ENCODE measurements around the gene GPX6.
A peak's percentile ranks its signal among the peaks of the same experiment; 100 is the strongest.
"Not testable (repeated sequence)": the region's sequence is repeated elsewhere in the genome, so short reads cannot be mapped to it uniquely, and the experiment has no call there.

GPX6 gene

GRCh38 chr6:28474441-28475219 is 41.0 kb downstream of the GPX6 start:
- Histone ChIP-seq H3K27ac (ENCODE audit: low read depth, low read length) (no peak overlapping the region), H3K27me3 (ENCODE audit: insufficient read depth, low read length, poor library complexity) (no peaks in the 10 kb centered on the region), H2BK120ac (ENCODE audit: low read depth, low read length) (no peak overlapping the region), H3K18ac (ENCODE audit: low read length) (no peak overlapping the region), H3K4me2 (ENCODE audit: low read length) (peak overlapping the region; percentile 43), H2BK5ac (ENCODE audit: low read length) (no peak overlapping the region), H2AK5ac (ENCODE audit: low read length) (no peak overlapping the region), H3K4ac (ENCODE audit: low read depth, low read length) (no peak overlapping the region), H3K9ac (ENCODE audit: low read length) (peak overlapping the region; percentile 15), H4K8ac (ENCODE audit: low read depth, low read length) (no peak overlapping the region), H3K79me1 (ENCODE audit: low read length) (no peaks in the 10 kb centered on the region), H3K79me2 (ENCODE audit: control insufficient read depth, insufficient read depth, low read length) (no peaks in the 10 kb centered on the region), H3K4me3 (ENCODE audit: low read length) (peak overlapping the region; percentile 53), H2BK15ac (replicated peaks; ENCODE audit: low read depth) (no peak overlapping the region), H3K36me3 (ENCODE audit: control insufficient read depth, insufficient read depth, low read length) (no peaks in the 10 kb centered on the region), H3K4me1 (ENCODE audit: control insufficient read depth, low read depth, low read length) (no peaks in the 10 kb centered on the region), H3K56ac (ENCODE audit: low read length) (no peak overlapping the region), H4K5ac (ENCODE audit: low read length) (no peak overlapping the region), H3K23ac (ENCODE audit: low read length) (no peak overlapping the region)
- DNase-seq = peak; percentile 94
- WGBS (ENCODE audit: extremely low coverage, insufficient coverage, low lambda C conversion rate) = no CpG with 5 or more reads among the region's 18 CpGs

- H3K27me3 ChIP-seq (ENCODE audit: insufficient read depth, low read length, poor library complexity); H4K5ac ChIP-seq (ENCODE audit: low read length); H3K4ac ChIP-seq (ENCODE audit: low read depth, low read length); H3K9ac ChIP-seq (ENCODE audit: low read length); H2BK15ac ChIP-seq (replicated peaks; ENCODE audit: low read depth); H2AK5ac ChIP-seq (ENCODE audit: low read length); H2BK5ac ChIP-seq (ENCODE audit: low read length); H3K18ac ChIP-seq (ENCODE audit: low read length); H2BK120ac ChIP-seq (ENCODE audit: low read depth, low read length); H3K56ac ChIP-seq (ENCODE audit: low read length); DNase-seq; H3K27ac ChIP-seq (ENCODE audit: low read depth, low read length); H3K23ac ChIP-seq (ENCODE audit: low read length); H3K79me1 ChIP-seq (ENCODE audit: low read length); H3K4me2 ChIP-seq (ENCODE audit: low read length); H4K8ac ChIP-seq (ENCODE audit: low read depth, low read length); H3K79me2 ChIP-seq (ENCODE audit: control insufficient read depth, insufficient read depth, low read length); H3K4me3 ChIP-seq (ENCODE audit: low read length); H3K4me1 ChIP-seq (ENCODE audit: control insufficient read depth, low read depth, low read length); H3K36me3 ChIP-seq (ENCODE audit: control insufficient read depth, insufficient read depth, low read length): not testable (repeated sequence)
- no CpG with 5 or more reads among the region's 45 CpGs for WGBS (ENCODE audit: extremely low coverage, insufficient coverage, low lambda C conversion rate)
These were observed 46.3 kb downstream of the GPX6 start for GRCh38 chr6:28469153-28469745.

- Histone ChIP-seq H3K4me3 (ENCODE audit: low read length) (no peak overlapping the region), H3K79me2 (ENCODE audit: control insufficient read depth, insufficient read depth, low read length) (no peaks in the 10 kb centered on the region), H2AK5ac (ENCODE audit: low read length) (no peak overlapping the region), H3K27ac (ENCODE audit: low read depth, low read length) (no peak overlapping the region), H2BK5ac (ENCODE audit: low read length) (no peak overlapping the region), H3K4me1 (ENCODE audit: control insufficient read depth, low read depth, low read length) (no peaks in the 10 kb centered on the region), H2BK120ac (ENCODE audit: low read depth, low read length) (no peak overlapping the region), H3K4me2 (ENCODE audit: low read length) (no peak overlapping the region), H2BK15ac (replicated peaks; ENCODE audit: low read depth) (no peak overlapping the region), H3K9ac (ENCODE audit: low read length) (no peak overlapping the region), H3K27me3 (ENCODE audit: insufficient read depth, low read length, poor library complexity) (no peaks in the 10 kb centered on the region), H3K36me3 (ENCODE audit: control insufficient read depth, insufficient read depth, low read length) (no peaks in the 10 kb centered on the region), H4K5ac (ENCODE audit: low read length) (no peak overlapping the region), H3K23ac (ENCODE audit: low read length) (no peak overlapping the region), H3K18ac (ENCODE audit: low read length) (no peak overlapping the region), H4K8ac (ENCODE audit: low read depth, low read length) (no peak overlapping the region), H3K56ac (ENCODE audit: low read length) (no peak overlapping the region), H3K4ac (ENCODE audit: low read depth, low read length) (no peak overlapping the region), H3K79me1 (ENCODE audit: low read length) (no peaks in the 10 kb centered on the region)
- no CpG with 5 or more reads among the region's 7 CpGs for WGBS (ENCODE audit: extremely low coverage, insufficient coverage, low lambda C conversion rate)
- DNase-seq = no peak
These were observed 47.5 kb downstream of the GPX6 start for GRCh38 chr6:28468056-28468455.

DNA sequence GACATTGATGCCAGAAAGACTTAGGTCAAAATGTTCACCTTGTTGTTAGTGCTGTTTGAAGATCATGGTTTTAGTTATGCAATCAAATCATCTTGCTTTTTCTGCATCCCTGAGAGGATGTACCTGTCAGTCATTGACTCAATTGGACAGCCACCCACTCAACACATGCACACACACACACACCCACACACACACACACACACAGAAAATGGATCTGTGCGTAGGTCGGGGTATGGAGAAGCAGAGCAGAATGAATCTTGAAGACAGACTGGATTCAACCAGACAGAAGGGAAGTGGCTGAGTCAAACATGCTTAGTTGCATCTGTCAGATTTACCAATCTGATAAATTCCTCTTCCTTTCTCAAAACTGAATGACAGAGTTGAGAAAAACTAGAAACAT is 53.2 kb downstream of the GPX6 start:
- H3K4me1 ChIP-seq (ENCODE audit: control insufficient read depth, low read depth, low read length) = no peaks in the 10 kb centered on the region
- no peak overlapping the region for H3K27ac ChIP-seq (ENCODE audit: low read depth, low read length)
- H3K4me3 ChIP-seq (ENCODE audit: low read length) = no peak overlapping the region

DNA sequence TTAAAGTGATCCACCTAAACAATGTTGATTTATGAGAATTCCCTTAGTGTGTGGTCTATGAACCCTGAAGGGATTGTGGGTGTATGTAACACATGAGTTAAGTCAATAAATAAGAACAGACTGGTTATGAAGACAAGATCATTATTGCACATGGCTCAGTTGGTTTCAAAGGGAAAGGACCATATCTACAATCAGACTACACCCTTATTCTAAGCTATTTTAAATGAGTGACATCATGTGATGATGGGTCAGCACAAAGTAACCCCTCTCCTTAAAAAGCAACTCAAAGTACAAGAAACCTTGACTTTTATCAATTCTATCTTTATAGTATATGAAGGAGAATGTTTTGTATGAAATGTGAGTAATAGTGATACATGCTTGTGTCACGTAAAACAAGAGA is 57.0 kb downstream of the GPX6 start:
- Histone ChIP-seq H4K5ac (ENCODE audit: low read length) (no peak overlapping the region), H2BK120ac (ENCODE audit: low read depth, low read length) (no peak overlapping the region), H3K23ac (ENCODE audit: low read length) (no peak overlapping the region), H2AK5ac (ENCODE audit: low read length) (no peak overlapping the region), H3K9ac (ENCODE audit: low read length) (no peak overlapping the region), H3K4me1 (ENCODE audit: control insufficient read depth, low read depth, low read length) (no peaks in the 10 kb centered on the region), H3K4me2 (ENCODE audit: low read length) (no peak overlapping the region), H3K4ac (ENCODE audit: low read depth, low read length) (no peak overlapping the region), H3K56ac (ENCODE audit: low read length) (no peak overlapping the region), H3K36me3 (ENCODE audit: control insufficient read depth, insufficient read depth, low read length) (no peaks in the 10 kb centered on the region), H2BK5ac (ENCODE audit: low read length) (no peak overlapping the region), H4K8ac (ENCODE audit: low read depth, low read length) (no peak overlapping the region), H3K79me2 (ENCODE audit: control insufficient read depth, insufficient read depth, low read length) (no peaks in the 10 kb centered on the region), H3K18ac (ENCODE audit: low read length) (no peak overlapping the region), H3K27ac (ENCODE audit: low read depth, low read length) (no peak overlapping the region), H2BK15ac (replicated peaks; ENCODE audit: low read depth) (no peak overlapping the region), H3K4me3 (ENCODE audit: low read length) (no peak overlapping the region), H3K27me3 (ENCODE audit: insufficient read depth, low read length, poor library complexity) (peaks cover 2% of the 10 kb centered on the region), H3K79me1 (ENCODE audit: low read length) (no peaks in the 10 kb centered on the region)
- no CpG with 5 or more reads among the region's 1 CpG for WGBS (ENCODE audit: extremely low coverage, insufficient coverage, low lambda C conversion rate)
- DNase-seq = no peak

More for the DNA sequence above, 53.2 kb downstream of the GPX6 start:
- H2BK15ac ChIP-seq (replicated peaks; ENCODE audit: low read depth) = no peak overlapping the region
- no peaks in the 10 kb centered on the region for H3K79me1 ChIP-seq (ENCODE audit: low read length)
- no peaks in the 10 kb centered on the region for H3K36me3 ChIP-seq (ENCODE audit: control insufficient read depth, insufficient read depth, low read length)
- no peak overlapping the region for H3K56ac ChIP-seq (ENCODE audit: low read length)
- DNase-seq = no peak
- WGBS (ENCODE audit: extremely low coverage, insufficient coverage, low lambda C conversion rate) = no CpG with 5 or more reads among the region's 2 CpGs
- H3K4me2 ChIP-seq (ENCODE audit: low read length) = no peak overlapping the region
- H2AK5ac ChIP-seq (ENCODE audit: low read length) = no peak overlapping the region
- H2BK5ac ChIP-seq (ENCODE audit: low read length) = no peak overlapping the region
- no peaks in the 10 kb centered on the region for H3K79me2 ChIP-seq (ENCODE audit: control insufficient read depth, insufficient read depth, low read length)
- no peak overlapping the region for H3K4ac ChIP-seq (ENCODE audit: low read depth, low read length)
- H4K5ac ChIP-seq (ENCODE audit: low read length) = no peak overlapping the region
- H3K18ac ChIP-seq (ENCODE audit: low read length) = no peak overlapping the region
- H3K23ac ChIP-seq (ENCODE audit: low read length) = no peak overlapping the region
- no peak overlapping the region for H4K8ac ChIP-seq (ENCODE audit: low read depth, low read length)
- no peak overlapping the region for H3K9ac ChIP-seq (ENCODE audit: low read length)
- peaks cover 2% of the 10 kb centered on the region for H3K27me3 ChIP-seq (ENCODE audit: insufficient read depth, low read length, poor library complexity)
- H2BK120ac ChIP-seq (ENCODE audit: low read depth, low read length) = no peak overlapping the region
